ENCODE data around the gene TMEM245.

DNA sequence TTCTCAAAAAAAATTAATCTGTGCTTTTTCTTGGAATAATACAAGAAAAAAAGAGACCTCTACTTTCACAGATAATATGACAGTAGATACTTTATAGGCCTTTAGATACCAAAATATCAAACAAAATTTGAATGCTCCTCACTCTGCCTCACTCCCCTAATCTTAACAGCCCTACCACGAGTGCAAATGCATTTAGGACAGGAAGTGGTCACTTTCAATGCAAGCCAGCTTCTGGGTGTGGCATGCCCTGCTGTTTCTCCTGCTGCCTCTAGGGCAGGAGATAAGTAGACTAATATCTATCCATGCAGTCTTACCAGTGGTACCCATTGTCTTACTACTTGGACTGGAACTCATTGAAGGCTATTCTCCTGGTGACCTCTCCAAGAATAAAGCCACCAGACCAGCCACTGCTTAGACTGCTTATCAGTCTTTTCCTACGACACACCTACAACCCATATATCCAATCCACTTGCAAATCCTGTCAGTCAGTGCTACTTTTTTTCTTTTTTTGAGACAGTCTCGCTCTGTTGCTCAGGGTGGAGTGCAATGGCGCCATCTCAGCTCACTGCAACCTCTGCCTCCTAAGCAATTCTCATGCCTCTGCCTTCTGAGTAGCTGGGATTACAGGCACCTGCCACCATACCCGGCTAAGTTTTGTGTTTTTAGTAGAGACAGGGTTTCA is 24.3 kb upstream of the TMEM245 start:
- TF ChIP-seq EP300 (IDR thresholded peaks at IDR 0.05; ENCODE audit: low read depth in 2 of 2, low read length in 2 of 2) (no peak), EP300 (CRISPR knock-in tag; IDR thresholded peaks at IDR 0.05; ENCODE audit: borderline replicate concordance) (no peak), FOSL1 (CRISPR knock-in tag; IDR thresholded peaks at IDR 0.05; ENCODE audit: borderline replicate concordance) (no peak), RFX5 (IDR thresholded peaks at IDR 0.05; ENCODE audit: low read depth, low read length) (no peak), NCOR1 (IDR thresholded peaks at IDR 0.05; ENCODE audit: borderline replicate concordance, low read length) (no peak), CTCF (CRISPR knock-in tag; IDR thresholded peaks at IDR 0.05) (no peak), BCL3 (CRISPR knock-in tag; IDR thresholded peaks at IDR 0.05) (no peak), USF2 (IDR thresholded peaks at IDR 0.05; ENCODE audit: low read depth, low read length) (no peak), USF2 (CRISPR knock-in tag; IDR thresholded peaks at IDR 0.05; ENCODE audit: borderline replicate concordance) (no peak), ZNF558 (CRISPR knock-in tag; IDR thresholded peaks at IDR 0.05; ENCODE audit: borderline replicate concordance) (no peak), ETV6 (CRISPR knock-in tag; conservative IDR thresholded peaks at IDR 0.05) (no peak), FOXA1 (IDR thresholded peaks at IDR 0.05) (no peak), FOXA1 (CRISPR knock-in tag; IDR thresholded peaks at IDR 0.05) (no peak), FOXK2 (IDR thresholded peaks at IDR 0.05) (no peak), ARHGAP35 (CRISPR knock-in tag; IDR thresholded peaks at IDR 0.05; ENCODE audit: borderline replicate concordance) (no peak)

All from HepG2 (cell line).